GM18870 (cell line): ENCODE data around the gene IRF7.
"Not testable (repeated sequence)": the region's sequence is repeated elsewhere in the genome, so short reads cannot be mapped to it uniquely, and the experiment has no call there.

Source experiments
- ATAC-seq: cut with Tn5 transposase; IDR thresholded peaks from one replicate; pipeline ENCODE4 v1.9.1; 2021; ENCODE audit warnings: moderate library complexity; ENCODE audit not compliant: unreplicated experiment

Gene IRF7

DNA sequence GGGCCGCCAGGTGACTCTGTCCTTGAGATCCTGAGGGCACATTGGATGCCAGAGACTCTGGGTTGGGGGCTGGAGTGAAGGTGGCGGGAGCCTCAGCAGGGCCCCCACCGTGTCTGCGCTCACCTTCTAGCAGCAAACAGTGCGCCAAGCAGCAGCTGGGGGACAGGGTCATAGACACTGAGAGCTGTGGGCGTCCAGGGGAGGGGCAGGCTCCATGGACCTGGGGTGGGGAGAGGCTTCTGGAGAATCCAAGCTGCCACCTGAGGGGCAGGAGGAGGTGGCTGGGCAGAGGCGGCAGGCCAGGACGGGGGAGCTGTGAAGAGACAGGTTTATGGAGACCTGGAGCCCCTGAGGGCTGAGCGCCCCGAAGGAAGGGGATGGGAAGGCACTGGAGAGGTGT lies 31.5 kb downstream of the IRF7 start:
- no peak for ATAC-seq

DNA sequence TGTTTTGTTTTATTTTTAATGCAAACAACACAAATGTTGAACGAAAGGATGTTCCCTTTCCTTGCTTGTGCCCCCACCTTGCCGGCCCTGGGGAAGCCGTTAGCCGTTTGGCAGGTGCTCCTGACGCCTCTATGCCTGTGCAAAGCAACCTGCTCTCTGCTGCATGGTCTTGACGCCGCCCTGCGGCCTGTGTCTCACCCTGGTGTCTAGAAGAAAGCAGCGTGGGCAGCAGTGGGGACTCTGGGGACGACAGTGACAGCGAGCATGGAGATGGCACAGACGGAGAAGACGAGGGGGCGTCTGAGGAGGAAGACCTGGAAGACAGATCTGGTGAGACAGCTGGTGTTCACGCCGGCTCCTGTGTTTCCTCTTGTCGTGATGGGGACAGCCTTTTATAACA lies 34.0 kb downstream of the IRF7 start:
- ATAC-seq, result no peak

DNA sequence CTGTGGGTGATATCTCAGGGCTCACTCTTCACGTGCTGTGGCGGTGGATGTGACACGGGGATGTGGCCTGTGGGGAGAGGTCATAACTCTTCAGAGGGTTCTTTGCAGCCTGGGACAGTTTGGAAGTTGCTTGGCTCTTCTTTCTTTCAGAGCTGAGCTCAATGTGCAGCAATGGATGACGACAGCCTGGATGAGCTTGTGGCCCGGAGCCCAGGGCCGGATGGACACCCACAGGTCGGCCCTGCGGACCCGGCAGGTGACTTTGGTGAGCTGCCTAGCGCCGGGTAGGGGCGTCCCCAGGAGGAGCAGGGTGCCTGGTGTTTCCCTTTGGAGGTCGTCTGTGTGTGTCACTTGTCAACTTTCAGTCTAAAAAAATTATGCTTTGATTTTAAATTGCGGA lies 34.4 kb downstream of the IRF7 start:
- no peak for ATAC-seq

GRCh38 chr11:579830-580601 lies 35.7 kb downstream of the IRF7 start:
- no peak for ATAC-seq

- no peak for ATAC-seq
Observed at GRCh38 chr11:578276-579035, 37.3 kb downstream of the IRF7 start.

DNA sequence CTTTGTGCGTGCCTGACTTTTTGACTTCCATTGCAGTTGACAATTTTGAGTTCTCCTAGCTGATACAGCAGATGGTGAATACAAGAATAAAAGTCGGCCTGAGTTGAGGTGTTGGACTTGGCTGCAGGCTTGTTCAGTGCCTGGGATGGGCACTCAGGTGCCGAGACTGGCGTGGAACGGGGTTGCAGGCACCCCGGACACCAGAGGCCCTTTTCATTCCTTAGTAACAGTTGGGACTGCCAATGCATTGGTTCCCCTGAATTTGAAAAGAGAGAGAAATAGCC lies 38.2 kb downstream of the IRF7 start:
- ATAC-seq, result no peak

DNA sequence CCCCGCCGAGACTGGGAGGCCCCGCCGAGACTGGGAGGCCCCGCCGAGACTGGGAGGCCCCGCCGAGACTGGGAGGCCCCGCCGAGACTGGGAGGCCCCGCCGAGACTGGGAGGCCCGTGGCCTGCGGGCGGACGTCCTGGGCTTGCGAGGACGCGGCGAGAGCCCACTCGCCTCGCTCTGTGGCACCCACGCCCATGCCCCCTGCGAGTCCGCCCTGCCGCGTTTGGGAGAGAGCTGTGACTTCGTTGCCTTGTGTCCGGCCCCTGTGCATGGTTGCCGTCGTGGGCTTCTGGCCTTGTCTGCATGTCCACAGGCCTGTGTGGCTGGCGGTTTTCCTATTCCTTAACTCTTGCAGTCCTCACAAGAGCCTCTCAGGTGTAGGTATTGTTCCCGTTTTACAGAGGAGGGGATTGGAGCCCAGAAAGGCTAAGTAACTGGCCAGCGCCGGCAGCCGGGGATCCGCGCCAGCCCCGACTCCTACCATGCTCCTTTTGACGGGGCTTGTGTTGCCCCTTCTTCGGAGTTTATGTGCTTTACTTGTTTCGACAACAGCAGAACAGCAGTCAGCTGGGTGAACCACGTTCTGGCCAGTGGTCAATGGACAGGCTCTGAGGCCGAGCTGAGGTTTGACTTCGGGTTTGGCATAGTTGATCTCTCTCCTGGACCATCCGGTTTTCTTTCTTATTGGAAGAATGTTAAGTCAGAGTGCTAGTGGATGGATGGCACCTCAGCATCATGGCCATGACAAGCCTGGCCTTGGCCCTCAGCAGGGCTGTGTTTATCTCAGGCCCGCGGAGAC lies 38.7 kb downstream of the IRF7 start:
- no peak for ATAC-seq

- ATAC-seq, result peak; percentile 88
Observed at GRCh38 chr11:575996-576768, 39.6 kb downstream of the IRF7 start, which contains the start of gene PHRF1. TSS of gene PHRF1 (plus strand) at chr11:576470. CDS start at chr11:581513, 5,043 bp downstream.

GRCh38 chr11:575313-575995 lies 40.3 kb downstream of the IRF7 start:
- ATAC-seq, result no peak

GRCh38 chr11:574632-575312 lies 41.0 kb downstream of the IRF7 start:
- no peak for ATAC-seq

DNA sequence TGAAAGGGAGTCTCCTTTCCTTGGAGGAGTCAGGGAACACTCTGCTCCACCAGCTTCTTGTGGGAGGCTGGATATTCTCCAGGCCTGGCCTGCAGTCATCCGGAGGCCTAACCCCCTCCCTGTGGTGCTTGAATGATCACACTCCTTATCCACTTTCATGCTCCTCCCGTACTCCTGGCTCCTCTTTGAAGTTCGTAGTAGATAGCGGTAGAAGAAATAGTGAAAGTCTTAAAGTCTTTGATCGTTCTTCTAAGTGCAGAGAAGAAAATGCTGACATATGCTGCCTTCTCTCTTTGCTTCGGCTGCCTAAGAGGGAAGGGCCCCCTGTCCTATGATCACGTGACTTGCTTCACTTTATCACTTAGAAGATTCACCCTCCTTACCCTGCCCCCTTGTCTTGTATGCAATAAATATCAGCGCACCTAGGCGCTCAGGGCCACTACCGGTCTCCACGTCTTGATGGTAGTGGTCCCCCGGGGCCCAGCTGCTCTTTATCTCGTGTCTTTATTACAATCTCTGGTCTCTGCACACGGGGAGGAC lies 41.6 kb downstream of the IRF7 start:
- not testable (repeated sequence) for ATAC-seq

- ATAC-seq, result no peak
Observed at GRCh38 chr11:573146-573759, 42.5 kb downstream of the IRF7 start.

DNA sequence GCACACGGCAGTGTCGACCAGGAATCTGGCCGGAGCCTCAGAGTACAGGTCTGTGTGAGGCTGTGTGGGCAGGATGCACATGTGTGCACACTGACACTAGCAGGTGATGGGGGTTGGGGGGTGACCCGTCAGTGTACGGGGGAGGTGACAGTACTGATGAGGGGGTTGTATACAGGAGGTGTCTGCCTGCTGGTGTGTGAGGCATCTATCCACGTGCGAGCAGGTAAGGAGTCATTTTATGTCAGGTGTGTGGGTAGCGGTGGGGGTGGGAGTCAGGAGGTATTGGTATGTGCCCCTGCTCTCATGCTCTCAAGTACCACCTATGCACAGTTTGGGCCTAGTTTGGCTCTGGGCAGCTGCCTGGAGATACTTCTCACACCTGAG lies 44.0 kb downstream of the IRF7 start:
- ATAC-seq, result no peak

GRCh38 chr11:569158-569885 lies 46.4 kb downstream of the IRF7 start:
- no peak for ATAC-seq

DNA sequence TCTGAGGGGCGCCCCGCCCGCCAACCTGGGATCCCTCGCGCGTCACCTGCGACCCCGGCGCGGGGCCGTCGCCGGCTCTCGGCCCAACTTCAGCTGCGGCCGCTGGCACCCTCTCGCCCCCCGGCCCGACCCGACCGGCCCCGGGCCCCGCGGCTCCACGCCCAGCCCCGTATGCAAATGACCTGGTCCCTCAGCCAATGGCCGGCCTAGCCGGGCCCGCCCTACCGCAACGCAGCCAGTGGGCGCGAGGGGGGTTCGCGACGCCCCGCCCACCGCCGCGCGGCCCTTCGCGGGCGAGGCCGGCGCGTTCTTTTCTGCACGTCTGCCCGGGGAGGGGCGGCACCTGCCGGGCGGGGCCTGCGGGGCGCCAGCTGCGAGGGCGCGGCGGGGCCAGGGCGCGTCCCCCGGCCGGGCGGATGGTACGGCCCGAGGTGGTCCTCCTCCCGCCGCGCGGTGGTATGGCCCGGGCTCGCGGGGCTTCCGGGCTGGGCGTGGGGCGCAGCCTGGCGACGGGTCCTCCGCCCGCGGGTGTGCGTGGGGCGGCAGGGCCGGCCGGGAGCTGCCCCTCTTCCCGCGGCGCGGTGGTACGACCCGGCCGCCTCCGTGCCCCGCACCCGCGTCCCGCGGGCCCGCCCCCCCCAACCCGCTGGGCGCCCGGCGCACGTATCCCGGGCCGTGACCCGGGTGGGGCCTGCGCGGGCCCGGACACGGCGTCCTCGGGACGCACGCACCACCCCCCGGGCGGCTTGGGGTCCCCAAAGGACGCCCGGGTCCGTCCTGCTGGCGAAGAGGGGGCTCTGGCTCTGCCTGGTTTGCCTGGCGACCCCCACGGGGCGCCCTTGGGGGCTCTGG lies 47.2 kb downstream of the IRF7 start:
- peak; percentile 69 for ATAC-seq

GRCh38 chr11:567629-568292 lies 48.0 kb downstream of the IRF7 start:
- no peak for ATAC-seq

DNA sequence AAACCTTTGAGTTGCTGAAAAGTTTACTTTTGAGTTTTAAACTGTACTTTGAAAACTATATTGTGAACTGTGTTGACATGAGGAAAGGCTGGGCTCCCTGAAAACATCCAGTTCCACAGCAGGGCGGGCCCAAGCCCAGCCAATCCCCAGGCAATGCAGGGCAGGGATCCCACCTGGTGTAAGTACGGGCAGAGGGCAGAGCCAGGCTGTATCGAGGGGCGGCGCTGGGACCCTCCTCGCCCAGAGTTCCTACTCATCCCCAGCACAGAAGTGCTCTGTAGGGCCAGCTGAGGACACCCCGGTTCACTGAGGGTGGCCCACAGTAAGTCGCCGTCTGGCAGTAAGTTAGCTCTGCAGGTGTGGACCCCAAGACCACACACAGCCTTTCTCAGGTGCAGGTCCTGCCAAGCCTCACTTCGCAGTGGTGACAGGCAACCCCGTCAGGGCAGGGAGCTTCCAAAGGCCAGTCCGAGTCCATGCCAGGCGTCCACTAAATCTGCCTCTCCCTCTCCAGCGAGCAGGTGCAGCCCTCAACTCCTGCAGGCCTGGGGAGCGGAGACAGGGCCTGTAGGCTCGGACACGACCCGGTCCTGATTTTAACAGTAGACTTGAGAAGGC lies 48.6 kb downstream of the IRF7 start:
- no peak for ATAC-seq
